A673 (cell line): ENCODE measurements around the gene IL17F.

Experiments used
- EZH2 ChIP-seq: fragments of 200-600 bp; sonication (generic); IDR thresholded peaks from 2 replicates; pipeline ENCODE4 v1.6.1; 2017; ENCODE audit warnings: borderline replicate concordance, low read depth, mild to moderate bottlenecking, mixed read lengths, antibody characterized with exemption, low read length; ENCODE audit not compliant: poor library complexity, severe bottlenecking
- TF ChIP-seq, protein P1 (sequence below): fragments of 300-800, 200-600 bp; sonication (generic); conservative IDR thresholded peaks from 2 replicates; pipeline ENCODE4 v1.5.1; 2017; ENCODE audit warnings: low read depth, mild to moderate bottlenecking, antibody characterized with exemption, low read length, moderate library complexity, mixed read lengths

- TF ChIP-seq, protein P1, sequence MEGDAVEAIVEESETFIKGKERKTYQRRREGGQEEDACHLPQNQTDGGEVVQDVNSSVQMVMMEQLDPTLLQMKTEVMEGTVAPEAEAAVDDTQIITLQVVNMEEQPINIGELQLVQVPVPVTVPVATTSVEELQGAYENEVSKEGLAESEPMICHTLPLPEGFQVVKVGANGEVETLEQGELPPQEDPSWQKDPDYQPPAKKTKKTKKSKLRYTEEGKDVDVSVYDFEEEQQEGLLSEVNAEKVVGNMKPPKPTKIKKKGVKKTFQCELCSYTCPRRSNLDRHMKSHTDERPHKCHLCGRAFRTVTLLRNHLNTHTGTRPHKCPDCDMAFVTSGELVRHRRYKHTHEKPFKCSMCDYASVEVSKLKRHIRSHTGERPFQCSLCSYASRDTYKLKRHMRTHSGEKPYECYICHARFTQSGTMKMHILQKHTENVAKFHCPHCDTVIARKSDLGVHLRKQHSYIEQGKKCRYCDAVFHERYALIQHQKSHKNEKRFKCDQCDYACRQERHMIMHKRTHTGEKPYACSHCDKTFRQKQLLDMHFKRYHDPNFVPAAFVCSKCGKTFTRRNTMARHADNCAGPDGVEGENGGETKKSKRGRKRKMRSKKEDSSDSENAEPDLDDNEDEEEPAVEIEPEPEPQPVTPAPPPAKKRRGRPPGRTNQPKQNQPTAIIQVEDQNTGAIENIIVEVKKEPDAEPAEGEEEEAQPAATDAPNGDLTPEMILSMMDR = no peak
- TF ChIP-seq EZH2 = no peak
Measured at GRCh38 chr6:52201046-52201445, 43.3 kb downstream of the IL17F start.
